Activated T-cell treated with anti-CD3 and anti-CD28 coated beads, Interleukin-2, amount 50 U/mL, for 1 hour (primary cell): ENCODE results near the gene STN1.

Experiments used
- DNase-seq: peaks from one replicate; pipeline ENCODE4 v3.0.0-alpha.2; 2020

Gene STN1

DNA sequence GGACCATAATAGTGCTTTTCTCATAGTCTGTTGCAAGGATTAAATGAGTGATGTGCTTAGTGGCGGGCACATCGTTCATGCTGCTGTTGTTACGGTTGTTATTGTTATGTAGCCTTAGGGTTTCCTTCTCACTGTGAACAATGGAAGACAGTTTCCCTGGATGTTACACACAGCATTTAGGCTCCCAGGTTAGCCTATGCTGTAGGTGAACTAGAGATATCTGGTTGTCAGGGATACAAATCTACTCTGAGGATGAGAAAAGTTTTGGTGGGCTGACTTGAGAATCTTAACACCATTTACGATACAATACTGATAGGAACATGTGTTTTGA, 77.3 kb downstream of the STN1 start:
- no peak for DNase-seq

DNA sequence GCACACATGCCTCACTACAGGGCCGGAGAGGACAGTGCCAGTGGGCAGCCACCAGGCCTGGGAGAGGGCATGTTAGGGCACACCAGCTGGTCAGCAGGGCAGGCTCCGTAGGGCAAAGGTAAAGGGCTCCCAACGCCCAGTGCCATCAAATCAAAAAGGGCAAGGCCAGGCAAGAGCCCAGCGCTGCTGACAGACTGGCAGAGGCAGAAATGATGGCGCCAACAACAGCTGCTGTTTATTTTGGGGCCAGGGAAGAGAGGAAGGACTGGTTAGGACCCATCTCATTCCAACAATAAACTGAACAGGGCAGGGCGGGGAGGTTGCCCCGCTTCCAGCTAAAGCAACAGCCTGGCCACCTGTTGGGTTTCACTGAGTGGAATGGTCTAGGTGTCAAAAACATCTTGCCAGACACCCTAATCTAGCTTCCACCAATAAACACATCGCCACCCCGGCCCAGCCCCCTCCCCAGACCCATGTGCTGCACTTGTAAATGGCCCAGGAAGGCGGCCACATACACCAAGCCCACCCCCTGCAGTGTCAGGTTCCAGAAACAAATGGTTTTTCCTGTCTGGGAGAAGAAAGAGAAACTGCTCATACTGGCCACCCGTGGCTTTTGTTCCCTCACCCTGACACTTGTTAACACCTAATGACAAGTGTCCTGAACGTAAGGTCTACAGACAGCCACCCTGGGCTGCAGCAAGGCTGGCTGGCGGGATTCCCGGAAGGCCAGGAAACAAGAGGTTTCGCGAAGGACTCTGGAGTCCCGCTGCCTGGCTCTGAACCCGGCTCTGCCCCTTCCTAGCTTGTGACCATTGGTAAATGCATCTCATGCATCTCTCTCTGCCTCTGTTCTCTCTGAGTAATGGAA, 77.9 kb downstream of the STN1 start:
- DNase-seq = no peak

DNA sequence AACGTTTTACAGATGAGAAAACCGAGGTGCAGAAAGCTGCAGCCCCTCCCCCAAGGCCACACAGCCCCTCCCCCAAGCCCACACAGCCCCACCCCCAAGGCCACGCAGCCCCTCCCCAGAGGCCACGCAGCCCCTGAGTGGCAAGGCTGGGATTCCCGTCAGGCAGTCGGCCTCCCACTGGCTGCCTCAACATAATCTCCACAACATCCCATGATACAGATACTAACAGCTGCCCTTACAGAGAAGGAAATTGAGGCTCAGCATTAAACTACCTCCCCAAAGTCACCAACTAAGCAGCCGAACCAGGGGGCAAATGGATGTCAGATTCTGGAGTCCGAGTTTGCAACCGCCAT, 78.5 kb downstream of the STN1 start:
- no peak for DNase-seq

DNA sequence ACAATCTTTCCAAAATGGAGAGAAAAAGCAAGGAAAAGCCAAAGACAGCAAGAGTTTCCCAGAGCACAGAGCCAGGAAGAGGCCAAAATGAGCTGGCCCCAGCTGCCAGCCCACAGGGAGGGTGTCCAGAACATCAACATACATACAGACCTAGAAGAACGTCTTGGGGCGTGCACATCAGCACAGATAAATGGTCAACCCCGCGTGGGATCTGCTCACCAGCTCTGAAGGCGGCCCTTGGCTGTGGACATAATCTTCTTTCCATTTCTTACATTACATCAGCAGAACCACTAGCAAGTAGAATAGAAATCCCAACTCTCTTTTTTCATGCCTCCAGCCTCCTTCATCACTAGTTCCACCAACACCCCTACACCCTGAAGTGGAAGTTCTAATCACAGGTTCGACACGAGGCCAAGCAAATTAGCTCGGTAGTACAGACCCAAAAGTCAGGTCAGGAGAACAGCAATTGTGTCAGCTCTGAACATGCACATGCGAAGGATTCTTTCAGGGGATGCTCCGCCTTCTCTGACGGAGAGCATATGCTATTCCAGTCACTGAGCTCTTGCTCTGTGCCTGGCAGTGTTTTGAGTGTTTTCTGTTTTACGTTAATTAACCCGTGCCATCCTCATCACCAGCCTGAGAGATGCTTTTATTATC, 79.0 kb downstream of the STN1 start:
- no peak for DNase-seq

DNA sequence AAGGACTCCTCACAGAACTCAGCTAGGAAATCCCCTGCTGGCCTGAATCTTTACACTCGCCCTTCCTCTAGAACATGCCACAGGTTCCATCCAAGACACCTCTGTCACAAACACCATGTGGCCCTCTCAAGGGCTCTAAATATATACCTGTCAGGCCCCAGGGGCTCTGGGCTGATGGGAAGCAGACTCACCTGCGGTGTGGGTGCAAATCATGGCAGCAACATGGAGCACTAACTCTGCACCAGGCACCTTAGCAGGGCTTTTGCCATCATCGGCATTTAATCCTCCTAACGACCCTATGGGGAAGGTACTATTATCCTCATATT, 80.0 kb downstream of the STN1 start:
- no peak for DNase-seq

DNA sequence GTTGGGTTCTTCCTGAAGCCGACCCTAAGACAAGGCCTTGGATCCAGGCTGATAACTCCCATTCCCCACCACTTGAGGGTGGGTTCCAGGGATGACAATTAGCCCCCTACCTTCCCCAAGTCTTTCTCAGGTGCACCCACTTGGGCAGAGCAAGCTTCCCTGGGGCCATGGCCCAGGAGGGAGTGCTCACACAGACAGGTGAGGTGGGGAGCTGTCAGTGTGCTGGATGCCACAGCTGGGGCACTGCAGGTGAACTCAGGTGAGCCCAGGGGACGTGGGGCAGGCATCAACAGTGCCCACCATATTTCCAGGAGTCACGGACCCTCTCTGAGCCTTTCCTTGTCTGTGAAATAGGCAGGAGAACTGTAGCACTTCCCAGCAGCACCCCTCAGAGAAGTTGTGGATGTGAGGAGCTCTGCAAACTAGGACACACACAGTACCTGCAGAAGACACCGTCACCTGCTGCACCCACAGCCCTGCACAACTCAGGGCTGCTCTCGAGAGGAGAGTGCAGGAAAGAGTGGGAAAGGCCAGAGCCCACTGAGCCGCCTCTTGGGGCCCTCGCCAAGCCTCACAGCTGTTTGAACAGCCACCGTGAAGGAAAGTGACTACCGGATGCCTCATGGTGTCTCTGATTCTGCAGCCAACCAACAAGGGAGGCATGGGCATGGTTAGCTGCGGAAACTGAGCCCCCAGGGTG, 80.5 kb downstream of the STN1 start:
- no peak for DNase-seq

DNA sequence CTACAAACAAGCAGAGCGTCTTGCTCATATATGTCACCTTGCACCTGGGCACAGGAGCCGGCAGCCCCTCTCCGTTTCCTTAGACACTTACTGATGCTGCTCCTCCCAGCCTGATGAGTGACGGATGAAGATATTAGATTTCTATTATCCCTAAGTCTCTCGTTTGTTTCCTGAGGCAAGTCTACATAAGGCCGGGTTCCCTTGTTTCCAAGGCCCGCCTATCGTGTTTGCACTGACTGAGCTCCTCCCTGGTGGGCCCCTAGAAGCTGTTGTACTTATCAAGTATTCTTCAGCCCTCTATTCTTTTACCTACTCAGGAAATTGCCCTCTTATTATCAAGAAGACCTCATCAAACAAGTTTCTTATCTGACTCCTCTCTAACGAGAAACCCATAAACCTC, 81.1 kb downstream of the STN1 start:
- DNase-seq = no peak

DNA sequence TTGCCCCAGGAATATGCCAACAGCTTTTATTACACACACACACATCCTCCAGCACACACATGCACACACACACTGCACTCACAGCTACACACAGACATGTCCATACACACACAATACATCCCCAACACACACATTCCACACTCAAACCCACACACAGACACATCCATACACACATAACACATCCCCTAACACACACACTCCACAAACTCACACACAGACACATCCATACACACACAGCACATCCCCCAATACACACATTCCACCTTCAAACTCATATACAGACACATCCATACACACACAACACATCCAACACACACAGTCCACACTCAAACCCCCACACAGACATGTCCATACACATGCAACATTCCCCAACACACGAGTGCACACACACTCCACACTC, 81.7 kb downstream of the STN1 start:
- DNase-seq = no peak

DNA sequence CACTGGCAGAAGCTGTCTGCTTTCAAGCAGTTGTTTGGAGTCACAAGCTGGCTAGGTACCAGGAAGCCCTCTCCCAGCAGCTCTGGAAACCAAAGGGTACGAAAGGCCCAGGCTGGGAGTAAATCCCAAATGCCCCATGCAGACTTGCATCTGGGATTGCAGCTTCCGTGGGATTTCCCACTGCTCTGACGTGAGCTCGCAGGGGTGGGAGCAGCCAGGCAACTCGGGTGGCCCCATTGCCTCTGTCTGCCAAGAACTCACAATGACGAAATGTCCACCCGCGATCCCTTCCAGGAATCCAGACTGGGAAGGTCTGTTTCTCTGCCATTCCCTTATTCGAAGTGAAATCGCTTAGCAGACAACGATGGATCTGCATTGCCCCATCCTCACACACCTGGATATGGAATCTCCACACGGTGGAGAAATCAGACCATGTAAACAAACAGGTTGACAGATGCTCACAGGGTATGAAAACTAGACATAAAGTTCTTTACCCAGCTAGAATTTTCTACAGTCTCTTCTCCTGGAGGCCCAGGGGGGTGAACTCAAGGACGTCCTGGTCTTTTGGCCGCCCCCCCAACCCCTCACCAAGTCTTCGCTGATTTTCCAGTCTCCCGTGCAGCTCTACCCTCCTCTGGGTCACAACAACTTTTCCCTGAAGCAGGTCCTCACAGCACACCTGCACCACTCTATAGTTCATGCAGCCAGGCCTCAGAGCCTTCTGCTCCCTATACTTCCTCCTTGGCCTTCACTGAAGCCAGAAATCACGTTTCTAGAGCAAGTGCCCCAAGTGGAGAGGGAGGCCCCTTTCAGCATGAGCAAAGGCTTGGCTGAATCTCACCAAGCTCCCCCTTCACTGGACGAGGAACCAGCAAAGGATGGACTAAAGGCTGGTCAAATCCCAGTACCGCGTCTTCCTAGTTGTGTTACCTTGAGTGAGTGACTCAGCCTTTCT, 82.6 kb downstream of the STN1 start:
- no peak for DNase-seq

DNA sequence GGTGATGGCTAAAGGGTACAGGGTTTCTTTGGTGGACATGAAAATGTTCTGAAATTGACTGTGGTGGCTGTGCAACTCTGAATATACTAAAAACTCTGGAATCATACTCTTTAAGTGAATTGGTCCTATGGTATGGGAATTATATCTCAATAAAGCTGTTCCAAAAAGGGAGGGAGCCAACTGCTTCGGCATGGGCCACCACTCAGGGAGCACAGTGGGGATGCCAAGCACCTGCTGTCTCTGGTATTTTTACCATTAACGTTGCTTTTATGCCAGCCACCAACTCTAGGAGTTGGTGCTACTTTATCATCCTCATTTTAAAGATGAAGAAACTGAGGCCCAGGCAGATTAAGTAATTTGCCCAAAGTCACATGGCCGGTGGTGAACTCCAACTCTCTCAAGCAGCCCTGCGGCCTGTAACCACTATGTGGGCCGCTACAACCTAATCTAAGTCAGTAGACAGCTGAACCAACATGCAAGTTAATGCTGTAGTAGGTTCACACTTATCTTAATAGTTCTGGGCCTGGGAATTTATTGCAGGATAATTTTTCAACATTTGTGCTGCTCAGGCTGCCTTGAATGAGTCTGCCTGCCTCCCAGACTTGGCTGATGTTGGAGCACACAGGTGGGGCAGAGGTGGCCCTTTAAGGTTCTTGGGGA, 83.4 kb downstream of the STN1 start:
- DNase-seq = no peak

DNA sequence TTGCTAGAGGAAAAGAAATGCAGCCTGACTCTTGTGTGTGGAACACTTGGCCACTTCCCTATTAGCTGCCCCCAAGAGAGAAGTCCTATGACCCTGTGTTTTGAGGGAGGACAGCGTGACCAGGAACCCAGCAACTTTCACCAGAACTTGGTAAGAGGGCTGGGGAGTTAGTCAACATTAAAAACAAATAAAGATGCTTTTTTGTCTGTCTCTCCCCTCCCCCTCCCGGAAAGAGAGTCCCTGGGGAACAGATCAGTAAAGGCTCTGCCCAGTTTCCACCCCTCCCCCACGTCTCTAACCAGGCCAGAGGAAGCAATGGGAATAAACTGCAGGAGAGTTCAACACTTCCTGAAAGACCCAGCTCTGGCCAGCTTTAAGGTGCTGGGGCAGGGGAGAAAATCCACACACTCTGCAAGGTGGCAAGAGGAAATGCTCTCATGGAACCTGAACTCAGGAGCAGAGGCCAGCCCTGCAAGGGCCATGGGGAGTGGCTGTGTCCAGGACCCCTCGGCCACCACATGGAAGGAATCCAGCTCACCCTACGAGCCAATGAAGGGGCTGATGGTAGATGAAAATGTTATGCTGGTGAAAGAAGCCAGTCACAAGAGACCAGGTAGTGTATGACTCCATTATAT, 84.1 kb downstream of the STN1 start:
- no peak for DNase-seq

DNA sequence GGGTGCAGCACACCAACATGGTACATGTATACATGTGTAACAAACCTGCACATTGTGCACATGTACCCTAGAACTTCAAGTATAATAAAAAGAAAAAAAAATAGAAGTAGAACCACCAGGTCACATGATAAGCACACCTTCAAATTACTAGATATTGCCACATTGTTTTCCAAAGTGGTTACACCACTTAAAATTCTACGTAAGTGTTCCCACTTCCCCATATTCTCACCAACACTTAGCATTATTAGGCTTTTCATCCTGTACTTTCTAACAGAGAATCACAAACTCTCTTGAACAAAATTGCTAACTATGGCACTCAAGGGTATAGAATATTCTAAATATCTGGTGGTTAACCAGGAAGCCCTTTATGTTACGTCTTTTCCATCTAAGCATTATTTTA, 85.2 kb downstream of the STN1 start:
- no peak for DNase-seq
